Measurements from ENCODE around the gene CAPN9.

CAPN9 gene

GRCh38 chr1:230828421-230828820 is 81.2 kb downstream of the CAPN9 start:
- H3K4me3 ChIP-seq (ENCODE audit: low read depth, low read length, poor library complexity, severe bottlenecking), result no peak overlapping the region
- TF ChIP-seq EZH2 (IDR thresholded peaks at IDR 0.05; ENCODE audit: borderline replicate concordance, low read length) (no peak), CTCF (IDR thresholded peaks at IDR 0.05; ENCODE audit: low read length) (no peak)
- no peaks in the 10 kb centered on the region for H3K9me2 ChIP-seq (ENCODE audit: low read depth, low read length)
- no peaks in the 10 kb centered on the region for H4K20me1 ChIP-seq (ENCODE audit: insufficient read depth, low read length)
- no peaks in the 10 kb centered on the region for H3K36me3 ChIP-seq (ENCODE audit: insufficient read depth, low read length)
- H3K4me1 ChIP-seq (ENCODE audit: insufficient read depth, low read length, severe bottlenecking), result no peaks in the 10 kb centered on the region
- H3K9ac ChIP-seq (ENCODE audit: low read length), result no peak overlapping the region
- no peak overlapping the region for H2AFZ ChIP-seq (ENCODE audit: low read length)
- H3K9me3 ChIP-seq (ENCODE audit: low read length), result no peaks in the 10 kb centered on the region
- H3K27ac ChIP-seq (ENCODE audit: low read depth, low read length, poor library complexity, severe bottlenecking), result no peak overlapping the region
- no peaks in the 10 kb centered on the region for H3K79me2 ChIP-seq (ENCODE audit: insufficient read depth, low read length)
- no peaks in the 10 kb centered on the region for H3F3A ChIP-seq (ENCODE audit: insufficient read depth, low read length)
- no peak overlapping the region for H3K4me2 ChIP-seq (ENCODE audit: low read length)
- H3K27me3 ChIP-seq (ENCODE audit: insufficient read depth, low read length), result peaks cover 8% of the 10 kb centered on the region; the same call in 1 of the 2 replicates

- Histone ChIP-seq H2AFZ (ENCODE audit: low read length) (no peak overlapping the region), H3K36me3 (ENCODE audit: insufficient read depth, low read length) (no peaks in the 10 kb centered on the region), H3F3A (ENCODE audit: insufficient read depth, low read length) (no peaks in the 10 kb centered on the region), H3K4me2 (ENCODE audit: low read length) (no peak overlapping the region), H3K4me1 (ENCODE audit: insufficient read depth, low read length, severe bottlenecking) (no peaks in the 10 kb centered on the region), H3K79me2 (ENCODE audit: insufficient read depth, low read length) (no peaks in the 10 kb centered on the region), H3K4me3 (ENCODE audit: low read depth, low read length, poor library complexity, severe bottlenecking) (no peak overlapping the region), H3K9ac (ENCODE audit: low read length) (no peak overlapping the region), H3K9me2 (ENCODE audit: low read depth, low read length) (no peaks in the 10 kb centered on the region), H3K27ac (ENCODE audit: low read depth, low read length, poor library complexity, severe bottlenecking) (no peak overlapping the region), H4K20me1 (ENCODE audit: insufficient read depth, low read length) (no peaks in the 10 kb centered on the region), H3K27me3 (ENCODE audit: insufficient read depth, low read length) (peaks cover 11% of the 10 kb centered on the region; the same call in 1 of the 2 replicates), H3K9me3 (ENCODE audit: low read length) (no peaks in the 10 kb centered on the region)
- no peak for TF ChIP-seq CTCF (IDR thresholded peaks at IDR 0.05; ENCODE audit: low read length)
- no peak for TF ChIP-seq EZH2 (IDR thresholded peaks at IDR 0.05; ENCODE audit: borderline replicate concordance, low read length)
Measured at GRCh38 chr1:230831771-230832170, 84.6 kb downstream of the CAPN9 start.

- Histone ChIP-seq H3K27me3 (ENCODE audit: insufficient read depth, low read length) (peaks cover 11% of the 10 kb centered on the region; the same call in 1 of the 2 replicates), H3K4me3 (ENCODE audit: low read depth, low read length, poor library complexity, severe bottlenecking) (no peak overlapping the region), H3F3A (ENCODE audit: insufficient read depth, low read length) (no peaks in the 10 kb centered on the region), H3K79me2 (ENCODE audit: insufficient read depth, low read length) (no peaks in the 10 kb centered on the region), H3K4me2 (ENCODE audit: low read length) (no peak overlapping the region), H3K36me3 (ENCODE audit: insufficient read depth, low read length) (no peaks in the 10 kb centered on the region), H4K20me1 (ENCODE audit: insufficient read depth, low read length) (no peaks in the 10 kb centered on the region), H3K9me2 (ENCODE audit: low read depth, low read length) (no peaks in the 10 kb centered on the region), H3K4me1 (ENCODE audit: insufficient read depth, low read length, severe bottlenecking) (no peaks in the 10 kb centered on the region), H3K9me3 (ENCODE audit: low read length) (no peaks in the 10 kb centered on the region), H2AFZ (ENCODE audit: low read length) (no peak overlapping the region), H3K9ac (ENCODE audit: low read length) (no peak overlapping the region), H3K27ac (ENCODE audit: low read depth, low read length, poor library complexity, severe bottlenecking) (no peak overlapping the region)
- no peak for TF ChIP-seq EZH2 (IDR thresholded peaks at IDR 0.05; ENCODE audit: borderline replicate concordance, low read length)
- TF ChIP-seq CTCF (IDR thresholded peaks at IDR 0.05; ENCODE audit: low read length), result no peak
Measured at GRCh38 chr1:230832476-230832875, 85.3 kb downstream of the CAPN9 start.

All from OCI-LY1 (cell line).